Measurements from ENCODE around the gene TLE5. TPM values are rescaled to one million over a fixed set of nuclear protein-coding genes. Genes with fewer than 3 reads are reported as not detected.

Gene TLE5
- total and polyA plus RNA-seq, 10 of the 15 experiments (the other 5 are each of a cell fraction or from before 2014, with no cell fraction given), result 2.5 to 373 (median 154) TPM

- FAIRE-seq (no peak), ATAC-seq (no peak), DNase-seq (ENCODE audit: low read depth, low spot score) (no peak)
- POLR2A ChIA-PET, result no interaction called here
- H3K36me3 ChIP-seq (ENCODE audit: control insufficient read depth in 2 of 2, insufficient read depth in 2 of 2, low read length in 1 of 2), result no peaks in the 10 kb centered on the region
- H4K20me1 ChIP-seq (ENCODE audit: control insufficient read depth, insufficient read depth), result no peaks in the 10 kb centered on the region; the same call in 1 of the 2 replicates
- H3K4me1 ChIP-seq (ENCODE audit: control insufficient read depth, insufficient read depth, low read length), result no peaks in the 10 kb centered on the region
- TF ChIP-seq GABPA (IDR thresholded peaks at IDR 0.05; ENCODE audit: low read depth) (no peak), POU2F2 (IDR thresholded peaks at IDR 0.05; ENCODE audit: borderline replicate concordance, low read depth, low read length) (no peak), MLLT1 (IDR thresholded peaks at IDR 0.05) (no peak), ZBTB4 (CRISPR knock-in tag; IDR thresholded peaks at IDR 0.05) (no peak), SIX5 (IDR thresholded peaks at IDR 0.05; ENCODE audit: low read depth, low read length, severe bottlenecking) (no peak), RCOR1 (conservative IDR thresholded peaks at IDR 0.05; ENCODE audit: low read depth, low read length) (no peak), SREBF1 (IDR thresholded peaks at IDR 0.05; ENCODE audit: low read length) (no peak), ZNF24 (IDR thresholded peaks at IDR 0.05) (no peak), POLR2A (IDR thresholded peaks at IDR 0.05; ENCODE audit: low read depth, low read length) (no peak)
- no TSS peak for BruUV-seq (replicated peaks)
- CTCF ChIA-PET, result interaction anchor here (1.0 to 6.2 kb wide), 25 partner anchors 13 to 217 kb away, joined by 3 to 73 read pairs (median 7); no protein-coding TSS in a partner anchor
- H3K9me3 ChIP-seq (replicated peaks; ENCODE audit: control insufficient read depth, insufficient read depth, low read length), result no peaks in the 10 kb centered on the region
- H3K79me2 ChIP-seq (ENCODE audit: control insufficient read depth, insufficient read depth, low read length), result no peaks in the 10 kb centered on the region
- WGBS (ENCODE audit: insufficient coverage, insufficient replicate concordance, low lambda C conversion rate, missing lambda C conversion rate), result 13% methylated on average over 8 of the region's 10 CpGs
- H3K9ac ChIP-seq (ENCODE audit: control insufficient read depth, insufficient read depth, low read length), result no peak overlapping the region
- intact Hi-C loops (cut with micrococcal nuclease; ENCODE audit: unreplicated experiment), result no loop called here
- no peak overlapping the region for H3K4me2 ChIP-seq (ENCODE audit: control insufficient read depth, insufficient read depth)
- H3K27me3 ChIP-seq (replicated peaks in 1 of 2; ENCODE audit: control insufficient read depth in 2 of 2, insufficient read depth in 2 of 2, low read length in 1 of 2), result no peaks in the 10 kb centered on the region
- RAD21 ChIA-PET (ENCODE audit: unreplicated experiment), result interaction anchor here (0.6 to 2.1 kb wide), 9 partner anchors 20 to 456 kb away, joined by 3 to 10 read pairs (median 5); no protein-coding TSS in a partner anchor
- H3K4me3 ChIP-seq, result no peak overlapping the region
- no peak overlapping the region for H3K27ac ChIP-seq (ENCODE audit: control insufficient read depth, insufficient read depth)
- SMC1A ChIA-PET (ENCODE audit: uncharacterized antibody, unreplicated experiment), result interaction anchor here (0.8 to 2.1 kb wide), 6 partner anchors 20 to 154 kb away, joined by 3 to 11 read pairs (median 6); no protein-coding TSS in a partner anchor
- in situ Hi-C loops (cut with MboI), result loop anchor here (5.0 kb wide), 1 partner anchor 142 kb away; no protein-coding TSS in a partner anchor
- no peak overlapping the region for H2AFZ ChIP-seq (ENCODE audit: control insufficient read depth, low read depth, low read length)
Observed at GRCh38 chr19:3104708-3104983, 42.4 kb upstream of the TLE5 start.

Measured in GM12878 (cell line).